ENCODE results near the gene KRT6C.

Gene KRT6C

GRCh38 chr12:52434081-52434733, 39.4 kb downstream of the KRT6C start, which contains the start of gene KRT75:
TSS of gene KRT75 (minus strand) at chr12:52434371. CDS start at chr12:52434304, 67 bp downstream.
- no peak for DNase-seq

GRCh38 chr12:52433501-52434080, 40.0 kb downstream of the KRT6C start:
- no peak for DNase-seq

- no peak for DNase-seq
Measured at GRCh38 chr12:52432559-52433207, 40.9 kb downstream of the KRT6C start.

DNA sequence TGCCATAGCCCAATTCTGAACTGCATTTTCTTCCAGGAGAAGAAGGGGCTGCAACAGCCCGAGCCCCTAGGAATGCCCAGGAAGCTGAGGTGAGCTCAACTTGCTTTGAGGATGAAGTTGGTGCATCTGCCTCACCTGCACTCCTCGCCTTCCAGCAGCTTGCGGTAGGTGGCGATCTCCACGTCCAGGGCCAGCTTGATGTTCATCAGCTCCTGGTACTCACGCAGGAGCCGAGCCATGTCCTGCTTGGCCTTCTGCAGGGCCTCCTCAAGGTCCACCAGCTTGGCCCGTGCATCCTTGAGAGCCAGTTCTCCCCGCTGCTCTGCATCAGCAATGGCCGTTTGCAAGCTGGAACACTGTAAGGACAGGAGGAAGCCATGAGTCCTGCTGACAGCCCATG, 45.5 kb downstream of the KRT6C start:
- DNase-seq = no peak

DNA sequence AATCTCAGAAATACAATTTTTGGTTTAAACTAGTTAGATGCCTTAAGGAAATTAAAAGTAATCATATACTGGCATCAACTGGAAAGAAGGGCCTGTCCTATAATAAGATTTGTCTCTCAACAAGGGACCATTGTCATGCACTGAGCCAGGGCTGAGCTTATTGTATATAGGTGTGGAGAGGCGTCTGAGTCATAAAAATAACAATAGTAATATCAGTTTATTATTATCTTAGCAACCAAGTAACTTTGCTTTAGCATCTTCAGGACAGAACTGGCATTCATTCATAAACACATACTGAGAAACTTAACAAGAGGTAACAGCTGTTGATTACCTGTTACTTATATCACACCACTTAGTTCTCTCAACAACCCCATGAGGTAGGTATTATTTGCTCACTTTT, 46.5 kb downstream of the KRT6C start:
- DNase-seq = no peak

GRCh38 chr12:52426034-52426433, 47.6 kb downstream of the KRT6C start:
- DNase-seq = no peak

- DNase-seq = no peak
Measured at GRCh38 chr12:52425466-52425865, 48.1 kb downstream of the KRT6C start.

GRCh38 chr12:52423661-52424500, 49.7 kb downstream of the KRT6C start:
- DNase-seq = no peak

DNA sequence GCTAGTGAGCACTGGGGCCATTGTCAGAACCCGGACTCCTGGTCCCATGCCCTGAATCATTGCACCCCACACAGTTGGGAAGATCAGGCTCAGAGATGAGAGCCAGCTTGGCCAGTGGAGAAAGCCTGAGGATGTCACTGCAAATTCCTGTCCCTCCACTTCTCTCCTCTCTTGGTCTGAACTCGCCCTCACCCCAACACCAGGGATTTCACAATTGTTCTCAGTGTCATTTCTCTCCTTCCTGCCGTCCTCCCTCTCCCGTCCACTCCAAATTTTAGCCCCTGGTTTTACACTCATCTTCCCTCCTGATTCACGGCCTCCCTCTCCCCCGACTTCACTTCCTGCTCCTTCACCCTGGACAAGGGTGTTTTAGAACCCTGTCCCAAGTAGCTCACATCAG, 50.6 kb downstream of the KRT6C start:
- no peak for DNase-seq

DNA sequence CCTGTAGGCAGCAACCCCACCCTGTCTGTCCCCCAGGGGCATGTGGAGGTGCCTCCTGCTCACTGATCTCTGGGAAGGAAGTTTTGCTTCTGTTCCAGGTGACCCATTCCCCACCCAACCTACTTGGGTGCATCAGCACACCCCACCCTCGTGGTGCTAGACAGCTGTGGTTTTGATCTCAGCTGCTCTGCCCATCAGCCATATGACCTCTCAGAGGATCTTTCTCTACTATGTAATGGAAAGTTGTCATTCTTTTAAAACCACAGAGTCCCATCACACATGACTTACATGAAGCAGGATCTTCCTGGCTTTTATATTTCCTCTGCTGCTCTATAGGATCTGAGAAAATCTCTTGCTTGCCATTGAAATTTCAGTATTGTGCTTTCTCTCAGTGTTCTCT, 53.9 kb downstream of the KRT6C start:
- DNase-seq = no peak

- no peak for DNase-seq
Measured at GRCh38 chr12:52418576-52419110, 55.0 kb downstream of the KRT6C start.

Data from CD4-positive, alpha-beta T cell treated with Interleukin-4 for 4 hours (primary cell).